Peyer's patch (tissue), 4 donors: ENCODE data around the gene HDGFL2.
A peak's percentile ranks its signal among the peaks of the same experiment; 100 is the strongest.

Source experiments
- POLR2A ChIP-seq, 2 donors: fragments of 450-650 bp; IDR thresholded peaks; one replicate each; pipeline ENCODE4 v1.5.1; 2017; ENCODE audit warnings: antibody characterized with exemption in 2 of 2, mild to moderate bottlenecking in 2 of 2, moderate library complexity in 2 of 2
- TF ChIP-seq, protein P1 (sequence below), 6 experiments: fragments of 450-650 bp in 4 of 6; fragments of 200-600 bp in 2 of 6; sonication (generic) in 1 of 6; IDR thresholded peaks; one replicate each; pipeline ENCODE4 v1.5.1; 2017 to 2019; ENCODE audit warnings: antibody characterized with exemption in 6 of 6, mild to moderate bottlenecking in 3 of 6, moderate library complexity in 1 of 6

DNA sequence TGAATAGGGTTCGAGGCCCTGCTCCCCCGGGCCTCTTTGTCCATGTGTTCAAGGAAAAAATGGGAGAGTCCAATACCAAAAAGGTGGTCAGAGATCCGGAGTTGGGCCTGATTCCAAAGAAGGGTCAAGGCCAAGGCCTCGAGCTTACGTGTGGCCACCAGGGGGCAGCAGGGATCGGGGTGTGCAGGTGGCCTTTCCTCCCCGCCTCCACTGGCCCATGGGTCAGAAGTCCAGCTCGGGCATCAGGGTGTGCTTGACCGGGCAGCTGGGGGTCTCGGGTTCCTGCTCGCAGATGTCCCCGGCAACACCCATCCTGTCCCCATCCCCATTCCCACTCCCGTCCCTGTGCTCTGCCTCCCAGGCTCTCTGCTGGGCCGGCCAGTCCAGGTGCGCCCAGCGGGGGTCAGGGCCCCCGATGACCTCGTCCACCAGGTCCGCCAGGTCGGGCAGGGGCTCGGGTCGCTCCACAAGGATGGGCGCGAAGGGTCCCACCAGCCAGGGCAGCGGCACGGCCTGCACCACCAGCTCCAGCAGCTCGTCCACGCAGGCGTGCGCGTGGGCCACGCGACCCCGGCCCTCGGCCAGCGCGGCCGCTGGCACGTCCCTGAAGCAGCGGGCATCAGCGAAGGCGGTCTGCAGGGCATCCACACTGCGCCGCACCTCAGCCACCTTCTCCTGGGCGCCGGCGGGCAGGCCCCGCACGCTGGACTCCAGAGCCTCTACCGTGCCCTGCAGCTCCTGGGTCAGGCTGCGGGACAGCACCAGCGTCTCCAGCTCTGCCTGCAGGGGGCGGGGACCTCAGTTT lies 51.4 kb downstream of the HDGFL2 start:
- TF ChIP-seq, protein P1, sequence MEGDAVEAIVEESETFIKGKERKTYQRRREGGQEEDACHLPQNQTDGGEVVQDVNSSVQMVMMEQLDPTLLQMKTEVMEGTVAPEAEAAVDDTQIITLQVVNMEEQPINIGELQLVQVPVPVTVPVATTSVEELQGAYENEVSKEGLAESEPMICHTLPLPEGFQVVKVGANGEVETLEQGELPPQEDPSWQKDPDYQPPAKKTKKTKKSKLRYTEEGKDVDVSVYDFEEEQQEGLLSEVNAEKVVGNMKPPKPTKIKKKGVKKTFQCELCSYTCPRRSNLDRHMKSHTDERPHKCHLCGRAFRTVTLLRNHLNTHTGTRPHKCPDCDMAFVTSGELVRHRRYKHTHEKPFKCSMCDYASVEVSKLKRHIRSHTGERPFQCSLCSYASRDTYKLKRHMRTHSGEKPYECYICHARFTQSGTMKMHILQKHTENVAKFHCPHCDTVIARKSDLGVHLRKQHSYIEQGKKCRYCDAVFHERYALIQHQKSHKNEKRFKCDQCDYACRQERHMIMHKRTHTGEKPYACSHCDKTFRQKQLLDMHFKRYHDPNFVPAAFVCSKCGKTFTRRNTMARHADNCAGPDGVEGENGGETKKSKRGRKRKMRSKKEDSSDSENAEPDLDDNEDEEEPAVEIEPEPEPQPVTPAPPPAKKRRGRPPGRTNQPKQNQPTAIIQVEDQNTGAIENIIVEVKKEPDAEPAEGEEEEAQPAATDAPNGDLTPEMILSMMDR (IDR thresholded peaks at IDR 0.05) = peak in 4 of 6 experiments; percentile 45 to 57 (median 52)
- no peak for TF ChIP-seq POLR2A (IDR thresholded peaks at IDR 0.05)
